ENCODE data around the gene DCAF7.

GRCh38 chr17:63623786-63624530 is 73.7 kb downstream of the DCAF7 start:
- TF ChIP-seq CTCF (IDR thresholded peaks at IDR 0.05) (no peak), POLR2A (IDR thresholded peaks at IDR 0.05; ENCODE audit: low read depth) (no peak), POLR2AphosphoS5 (IDR thresholded peaks at IDR 0.05) (no peak)
